ENCODE results near the gene IL1RAPL2.

DNA sequence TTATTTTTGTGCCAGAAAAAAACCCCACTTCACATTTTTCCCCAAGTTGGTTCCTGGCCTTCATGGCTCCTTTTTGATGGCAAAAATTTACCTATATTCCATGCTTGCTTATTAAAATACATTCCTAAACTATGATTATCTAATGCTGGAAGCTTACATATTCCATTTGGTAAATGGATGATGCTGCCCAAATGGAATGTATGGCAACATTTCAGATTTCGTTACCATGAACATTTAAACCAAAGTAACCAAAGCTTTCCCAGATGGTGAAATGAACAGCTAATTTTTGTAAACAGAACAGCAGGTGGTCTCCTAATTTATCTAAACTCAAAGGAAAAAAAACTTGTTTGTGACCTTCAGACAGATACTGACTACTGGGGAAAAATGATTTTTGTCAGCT is 765.2 kb downstream of the IL1RAPL2 start:
- TF ChIP-seq POLR2A (IDR thresholded peaks at IDR 0.05; ENCODE audit: low read depth) (no peak), CTCF (IDR thresholded peaks at IDR 0.05) (no peak)

Data from esophagus muscularis mucosa (tissue), 3 donors.